PC-9 (cell line): ENCODE results near the gene KRT222. TPM values are rescaled to one million over a fixed set of nuclear protein-coding genes. Genes with fewer than 3 reads are reported as not detected.

ENCODE experiments used
- BruUV-seq: library from RNA; stranded (reverse); fragments of 400-500 nt; replicated peaks from 2 replicates; lab custom pipeline; 2021; lab: Mats Ljungman, UMichigan
- CTCF ChIA-PET: fragments of 300-600 bp; sonication (Branson Sonifier 250); formaldehyde crosslinking; loops from one replicate; lab custom pipeline; 2022; ENCODE audit warnings: antibody characterized with exemption; lab: Charles Lee
- POLR2A ChIA-PET: fragments of 300-600 bp; sonication (Branson Sonifier 250); formaldehyde crosslinking; loops from one replicate; lab custom pipeline; 2022; ENCODE audit warnings: antibody characterized with exemption; ENCODE audit not compliant: unreplicated experiment; lab: Charles Lee
- DNase-seq, 2 experiments: peaks; one replicate each; pipeline versions ENCODE4 v3.0.0 to v3.0.0-alpha.2; 2015 to 2022; ENCODE audit warnings: mixed read lengths in 1 of 2
- H2AFZ ChIP-seq: fragments of 200-600 bp; sonication (generic); 2 replicates; pipeline ENCODE4 v1.8.1; 2017; ENCODE audit warnings: antibody characterized with exemption
- H3F3A ChIP-seq: fragments of 200-600 bp; sonication (generic); 2 replicates; pipeline ENCODE4 v1.8.1; 2017; ENCODE audit warnings: antibody characterized with exemption, mild to moderate bottlenecking, low read depth; ENCODE audit not compliant: insufficient read depth
- H3K27ac ChIP-seq: fragments of 200-600 bp; sonication (generic); 2 replicates; pipeline ENCODE4 v1.6.1; 2016; ENCODE audit warnings: mixed run types
- H3K27me3 ChIP-seq: fragments of 200-600 bp; sonication (generic); 2 replicates; pipeline ENCODE4 v1.6.1; 2016; ENCODE audit warnings: low read depth, mixed run types; ENCODE audit not compliant: insufficient read depth
- H3K36me3 ChIP-seq: fragments of 200-600 bp; sonication (generic); 2 replicates; pipeline ENCODE4 v1.6.1; 2016; ENCODE audit warnings: low read depth, mixed run types
- H3K4me1 ChIP-seq: fragments of 200-600 bp; sonication (generic); replicated peaks from 2 replicates; pipeline ENCODE4 v1.6.1; 2016; ENCODE audit warnings: mixed run types; ENCODE audit not compliant: insufficient read depth
- H3K4me2 ChIP-seq: fragments of 200-600 bp; sonication (generic); 2 replicates; pipeline ENCODE4 v1.6.1; 2017; ENCODE audit warnings: mixed run types
- H3K4me3 ChIP-seq: fragments of 200-600 bp; sonication (generic); 2 replicates; pipeline ENCODE4 v1.6.1; 2016; ENCODE audit warnings: mixed run types
- H3K79me2 ChIP-seq: fragments of 200-600 bp; sonication (generic); 2 replicates; pipeline ENCODE4 v1.6.1; 2017; ENCODE audit warnings: low read depth, mixed run types
- H3K9me2 ChIP-seq: fragments of 200-600 bp; sonication (generic); 2 replicates; pipeline ENCODE4 v1.8.1; 2017; ENCODE audit warnings: mild to moderate bottlenecking; ENCODE audit not compliant: insufficient read depth
- H3K9me3 ChIP-seq: fragments of 200-600 bp; sonication (generic); 2 replicates; pipeline ENCODE4 v1.8.1; 2016; ENCODE audit warnings: low read depth; ENCODE audit not compliant: insufficient read depth
- H4K20me1 ChIP-seq: fragments of 200-600 bp; sonication (generic); 2 replicates; pipeline ENCODE4 v1.8.1; 2017; ENCODE audit not compliant: insufficient read depth
- EZH2 ChIP-seq: fragments of 200-600 bp; sonication (generic); IDR thresholded peaks from 2 replicates; pipeline ENCODE4 v1.8.0; 2017; ENCODE audit warnings: antibody characterized with exemption, low read depth
- intact Hi-C: fragments of 100-400 bp; cut with micrococcal nuclease; formaldehyde crosslinking; loops from one replicate; pipeline ENCODE4 v1.10.0; 2022; ENCODE audit not compliant: unreplicated experiment
- total RNA-seq: library from RNA; stranded (reverse); gene quantifications from 2 replicates; pipeline ENCODE4 v1.2.3, GENCODE V29; 2021
- TF ChIP-seq, protein P1 (sequence below): fragments of 200-600 bp; sonication (generic); conservative IDR thresholded peaks from 2 replicates; pipeline ENCODE4 v1.6.1; 2017; ENCODE audit warnings: mixed run types, antibody characterized with exemption, mild to moderate bottlenecking, moderate library complexity

KRT222 gene
- total RNA-seq, 1 experiment from 2014 or later = not detected

DNA sequence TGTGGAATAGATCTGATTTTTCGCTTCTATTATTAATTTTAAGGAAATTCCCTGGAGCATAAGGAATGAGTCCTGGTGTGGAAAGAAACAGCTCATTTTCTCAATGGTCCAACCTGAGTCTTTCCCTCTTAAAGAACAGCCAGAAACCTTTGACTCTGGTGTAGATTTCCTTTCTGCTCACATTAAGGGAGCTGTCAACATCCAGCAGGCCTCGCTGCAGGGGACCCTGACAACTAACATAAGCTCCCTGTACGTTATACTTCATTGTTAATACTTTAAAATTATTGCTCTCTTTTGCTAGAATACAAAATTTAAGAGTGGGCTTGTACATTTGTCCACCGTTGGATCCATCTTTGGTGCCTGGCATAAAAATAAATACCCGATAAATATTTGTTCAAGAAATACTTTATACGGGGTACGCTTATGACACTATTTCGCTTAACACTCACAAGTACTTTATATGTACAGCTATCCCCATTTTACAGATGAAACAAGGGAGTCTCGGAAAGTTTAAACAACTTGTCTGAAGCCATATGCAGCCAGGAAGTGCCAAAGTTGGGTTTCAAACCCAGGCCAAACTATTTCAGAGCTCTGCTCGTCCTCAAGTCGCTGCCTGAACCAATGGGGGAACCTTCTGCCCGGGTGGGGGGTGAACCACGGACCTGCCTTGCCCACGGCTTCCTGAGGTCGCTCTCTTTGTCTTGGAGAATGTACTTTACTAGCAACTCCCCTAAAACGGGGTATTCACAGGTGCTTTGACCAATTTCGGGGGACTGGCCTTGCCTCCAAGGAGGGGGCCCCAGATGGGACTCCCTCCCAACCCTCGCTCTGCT is 18.0 kb downstream of the KRT222 start:
- Histone ChIP-seq H3K4me1 (peaks cover 21% of the 10 kb centered on the region), H3K9me2 (no peaks in the 10 kb centered on the region), H3K27ac (peak overlapping the region; percentile 89), H3F3A (no peaks in the 10 kb centered on the region; the same call in 1 of the 2 replicates), H3K4me2 (peak overlapping the region; percentile 87), H3K9me3 (no peaks in the 10 kb centered on the region), H4K20me1 (peaks cover 4% of the 10 kb centered on the region; the same call in 1 of the 2 replicates), H3K27me3 (no peaks in the 10 kb centered on the region), H3K4me3 (peak overlapping the region; percentile 89), H3K36me3 (peaks cover 41% of the 10 kb centered on the region), H2AFZ (peak overlapping the region; percentile 96), H3K79me2 (peaks cover 50% of the 10 kb centered on the region)
- CTCF ChIA-PET = interaction anchor here (0.5 kb wide), 1 partner anchor 1031 kb away, joined by 5 read pairs; no protein-coding TSS in a partner anchor
- intact Hi-C loops = loop anchor here (5.0 kb wide), 2 partner anchors 45 to 60 kb away; no protein-coding TSS in a partner anchor
- DNase-seq = peak in 1 of 2 experiments; percentile 37
- TSS peak; percentile 80 for BruUV-seq
- no peak for TF ChIP-seq EZH2
- TF ChIP-seq, protein P1, sequence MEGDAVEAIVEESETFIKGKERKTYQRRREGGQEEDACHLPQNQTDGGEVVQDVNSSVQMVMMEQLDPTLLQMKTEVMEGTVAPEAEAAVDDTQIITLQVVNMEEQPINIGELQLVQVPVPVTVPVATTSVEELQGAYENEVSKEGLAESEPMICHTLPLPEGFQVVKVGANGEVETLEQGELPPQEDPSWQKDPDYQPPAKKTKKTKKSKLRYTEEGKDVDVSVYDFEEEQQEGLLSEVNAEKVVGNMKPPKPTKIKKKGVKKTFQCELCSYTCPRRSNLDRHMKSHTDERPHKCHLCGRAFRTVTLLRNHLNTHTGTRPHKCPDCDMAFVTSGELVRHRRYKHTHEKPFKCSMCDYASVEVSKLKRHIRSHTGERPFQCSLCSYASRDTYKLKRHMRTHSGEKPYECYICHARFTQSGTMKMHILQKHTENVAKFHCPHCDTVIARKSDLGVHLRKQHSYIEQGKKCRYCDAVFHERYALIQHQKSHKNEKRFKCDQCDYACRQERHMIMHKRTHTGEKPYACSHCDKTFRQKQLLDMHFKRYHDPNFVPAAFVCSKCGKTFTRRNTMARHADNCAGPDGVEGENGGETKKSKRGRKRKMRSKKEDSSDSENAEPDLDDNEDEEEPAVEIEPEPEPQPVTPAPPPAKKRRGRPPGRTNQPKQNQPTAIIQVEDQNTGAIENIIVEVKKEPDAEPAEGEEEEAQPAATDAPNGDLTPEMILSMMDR = no peak
- POLR2A ChIA-PET = interaction anchor here (0.6 to 1.1 kb wide), 7 partner anchors 20 to 1031 kb away, joined by 3 to 15 read pairs (median 6); no protein-coding TSS in a partner anchor

DNA sequence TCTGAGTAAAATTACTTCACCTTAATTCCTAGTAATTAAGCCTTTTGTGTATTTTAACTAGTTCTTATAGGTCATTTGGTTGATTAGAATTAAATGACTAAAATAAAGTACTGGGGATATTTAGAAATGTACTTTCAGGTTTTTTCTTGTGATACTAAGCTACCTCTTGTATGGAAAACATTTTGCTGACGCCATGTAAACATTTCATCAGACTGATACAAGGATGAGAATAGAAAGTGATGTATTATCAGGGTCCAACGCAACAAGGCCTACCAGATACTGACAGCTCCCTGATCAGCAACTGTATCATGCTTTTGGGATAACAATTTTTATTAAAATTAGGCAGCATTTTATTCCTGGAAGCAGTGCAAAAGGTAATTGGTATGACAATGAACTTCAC is 19.0 kb downstream of the KRT222 start:
- no peaks in the 10 kb centered on the region; the same call in 1 of the 2 replicates for H3F3A ChIP-seq
- CTCF ChIA-PET = interaction anchor here (0.7 kb wide), 1 partner anchor 380 kb away, joined by 4 read pairs; no protein-coding TSS in a partner anchor
- H3K4me2 ChIP-seq = peak overlapping the region; percentile 87
- no peaks in the 10 kb centered on the region for H3K9me2 ChIP-seq
- DNase-seq = no peak
- POLR2A ChIA-PET = interaction anchor here (0.6 to 1.1 kb wide), 3 partner anchors 60 to 1032 kb away, joined by 6 to 11 read pairs (median 6); no protein-coding TSS in a partner anchor
- peaks cover 4% of the 10 kb centered on the region; the same call in 1 of the 2 replicates for H4K20me1 ChIP-seq
- peak overlapping the region; percentile 89; the same call in 1 of the 2 replicates for H3K4me3 ChIP-seq
- BruUV-seq = no TSS peak
- H3K27ac ChIP-seq = no peak overlapping the region
- H2AFZ ChIP-seq = no peak overlapping the region
- H3K79me2 ChIP-seq = peaks cover 50% of the 10 kb centered on the region
- H3K9me3 ChIP-seq = no peaks in the 10 kb centered on the region
- H3K4me1 ChIP-seq = peaks cover 21% of the 10 kb centered on the region
- TF ChIP-seq, protein P1 = no peak
- TF ChIP-seq EZH2 = no peak
- intact Hi-C loops = loop anchor here (5.0 kb wide), 2 partner anchors 46 to 61 kb away; no protein-coding TSS in a partner anchor
- peaks cover 52% of the 10 kb centered on the region for H3K36me3 ChIP-seq
- no peaks in the 10 kb centered on the region for H3K27me3 ChIP-seq

DNA sequence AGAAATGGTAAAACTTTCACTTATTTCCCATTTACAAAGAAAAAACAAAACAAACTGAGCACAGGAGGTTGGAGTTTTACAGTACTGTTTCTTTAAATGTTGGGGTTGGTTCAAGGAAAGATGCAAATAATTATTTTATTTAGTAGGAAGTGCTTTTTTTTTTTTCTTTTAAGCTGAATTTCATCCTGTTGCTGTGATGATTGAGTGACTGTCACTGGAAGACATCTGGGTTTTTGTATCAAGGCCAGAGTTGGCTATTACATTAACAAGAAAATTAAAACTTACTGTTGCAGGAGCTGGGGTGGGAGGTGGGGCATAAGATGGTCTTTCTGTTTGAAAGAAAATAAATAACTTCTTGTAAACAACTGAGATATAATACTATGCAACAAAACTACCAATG is 19.7 kb downstream of the KRT222 start:
- Histone ChIP-seq H3F3A (no peaks in the 10 kb centered on the region; the same call in 1 of the 2 replicates), H4K20me1 (peaks cover 4% of the 10 kb centered on the region; the same call in 1 of the 2 replicates), H3K36me3 (peaks cover 56% of the 10 kb centered on the region), H3K79me2 (peaks cover 51% of the 10 kb centered on the region), H3K9me2 (no peaks in the 10 kb centered on the region), H3K4me3 (no peak overlapping the region), H3K27ac (no peak overlapping the region), H3K27me3 (no peaks in the 10 kb centered on the region), H3K9me3 (no peaks in the 10 kb centered on the region), H3K4me2 (0 out of 2 replicates have a peak overlapping the region, but pooled peaks have one; percentile 87), H3K4me1 (peaks cover 21% of the 10 kb centered on the region), H2AFZ (no peak overlapping the region)
- intact Hi-C loops = loop anchor here (5.0 kb wide), 2 partner anchors 47 to 62 kb away; no protein-coding TSS in a partner anchor
- DNase-seq = no peak
- BruUV-seq = no TSS peak
- POLR2A ChIA-PET = interaction anchor here (0.6 kb wide), 1 partner anchor 243 kb away, joined by 6 read pairs; no protein-coding TSS in a partner anchor
- TF ChIP-seq, protein P1 = no peak
- no peak for TF ChIP-seq EZH2
- CTCF ChIA-PET = no interaction called here
